Activated CD8-positive, alpha-beta T cell treated with anti-CD3 and anti-CD28 coated beads, Interleukin-2, amount 10 ng/mL, durations not matched to agents 7 days and 5 days (primary cell): ENCODE measurements around the gene ZFPL1. TPM values are rescaled to one million over a fixed set of nuclear protein-coding genes. Genes with fewer than 3 reads are reported as not detected.

Experiments used
- ATAC-seq: fragments of 150-1000 bp; cut with Tn5 transposase; one replicate; pipeline ENCODE4 v1.10.0; 2021; ENCODE audit warnings: moderate library complexity
- CTCF ChIA-PET: fragments of 350-600 bp; sonication (Branson Sonifier 250); formaldehyde crosslinking; loops from one replicate; lab custom pipeline; 2021; ENCODE audit warnings: antibody characterized with exemption; lab: Charles Lee
- POLR2A ChIA-PET: fragments of 350-600 bp; sonication (Branson Sonifier 250); formaldehyde crosslinking; loops from one replicate; lab custom pipeline; 2021; ENCODE audit warnings: antibody characterized with exemption; lab: Charles Lee
- DNase-seq: peaks from one replicate; pipeline ENCODE4 v3.0.0-alpha.2; 2020
- H3K27ac Mint-ChIP-seq: one replicate; pipeline ENCODE4 v1.8.0; 2021; ENCODE audit warnings: mild to moderate bottlenecking, mixed read lengths
- H3K27me3 Mint-ChIP-seq: one replicate; pipeline ENCODE4 v1.8.0; 2021; ENCODE audit warnings: low read depth, mixed read lengths
- H3K36me3 Mint-ChIP-seq: one replicate; pipeline ENCODE4 v1.8.0; 2021; ENCODE audit warnings: low read depth, mixed read lengths
- H3K4me1 Mint-ChIP-seq: one replicate; pipeline ENCODE4 v1.8.0; 2021; ENCODE audit warnings: low read depth, mixed read lengths
- H3K4me3 Mint-ChIP-seq: one replicate; pipeline ENCODE4 v1.8.0; 2021; ENCODE audit warnings: mild to moderate bottlenecking, mixed read lengths
- H3K9me3 Mint-ChIP-seq: one replicate; pipeline ENCODE4 v1.8.0; 2022; ENCODE audit warnings: mixed read lengths; ENCODE audit not compliant: insufficient read depth
- total RNA-seq, 2 experiments: library from RNA; stranded (reverse); gene quantifications; one replicate each; pipeline ENCODE4 v1.2.3, GENCODE V29; 2021

Gene ZFPL1
- total RNA-seq, 2 experiments from 2014 or later, result 28.0 to 28.8 TPM

- peaks cover 43% of the 10 kb centered on the region for H3K36me3 Mint-ChIP-seq
Measured at GRCh38 chr11:65131417-65131776, 47.4 kb downstream of the ZFPL1 start.

GRCh38 chr11:65131895-65132237, 47.8 kb downstream of the ZFPL1 start:
- ChIA-PET POLR2A (interaction anchor here (0.8 kb wide), 1 partner anchor 11 kb away, joined by 3 read pairs; no protein-coding TSS in a partner anchor), CTCF (interaction anchor here (1.6 kb wide), 1 partner anchor 14 kb away, joined by 7 read pairs; the partner anchor contains the start of gene ZNHIT2)
- Mint-ChIP-seq H3K9me3 (no peaks in the 10 kb centered on the region), H3K4me3 (no peak overlapping the region), H3K27me3 (no peaks in the 10 kb centered on the region), H3K27ac (no peak overlapping the region), H3K4me1 (peaks cover 29% of the 10 kb centered on the region), H3K36me3 (peaks cover 40% of the 10 kb centered on the region)
- DNase-seq, result no peak
- no peak for ATAC-seq

More at GRCh38 chr11:65131417-65131776, 47.4 kb downstream of the ZFPL1 start:
- Mint-ChIP-seq H3K4me3 (no peak overlapping the region), H3K27ac (no peak overlapping the region), H3K9me3 (no peaks in the 10 kb centered on the region), H3K27me3 (no peaks in the 10 kb centered on the region), H3K4me1 (peaks cover 26% of the 10 kb centered on the region)
- no peak for ATAC-seq
- no peak for DNase-seq
- POLR2A ChIA-PET, result interaction anchor here (0.8 to 1.5 kb wide), 2 partner anchors 9 to 11 kb away, joined by 3 to 6 read pairs; partner anchors contain the start of genes FAU and MRPL49
- CTCF ChIA-PET, result interaction anchor here (1.6 kb wide), 1 partner anchor 13 kb away, joined by 7 read pairs; the partner anchor contains the start of gene ZNHIT2

- H3K4me1 Mint-ChIP-seq, result peaks cover 29% of the 10 kb centered on the region
- peak overlapping the region; percentile 100 for H3K27ac Mint-ChIP-seq
- ATAC-seq (no peak), DNase-seq (no peak)
- no peaks in the 10 kb centered on the region for H3K27me3 Mint-ChIP-seq
- H3K9me3 Mint-ChIP-seq, result no peaks in the 10 kb centered on the region
- peak overlapping the region; percentile 99 for H3K4me3 Mint-ChIP-seq
- ChIA-PET CTCF (interaction anchor here (1.8 kb wide), 1 partner anchor 10 kb away, joined by 5 read pairs; the partner anchor contains the start of genes FAU and MRPL49), POLR2A (interaction anchor here (1.4 kb wide), 1 partner anchor 10 kb away, joined by 4 read pairs; the partner anchor contains the start of genes FAU and MRPL49)
- peaks cover 36% of the 10 kb centered on the region for H3K36me3 Mint-ChIP-seq
Measured at GRCh38 chr11:65132238-65132987, 48.4 kb downstream of the ZFPL1 start.

GRCh38 chr11:65132988-65133700, 49.1 kb downstream of the ZFPL1 start:
- Mint-ChIP-seq H3K27ac (peak overlapping the region; percentile 100), H3K27me3 (no peaks in the 10 kb centered on the region), H3K4me3 (peak overlapping the region; percentile 99), H3K36me3 (peaks cover 36% of the 10 kb centered on the region), H3K9me3 (no peaks in the 10 kb centered on the region), H3K4me1 (peaks cover 29% of the 10 kb centered on the region)
- DNase-seq (peak; percentile 71), ATAC-seq (peak; percentile 12)
- ChIA-PET POLR2A (interaction anchor here (1.0 to 1.4 kb wide), 2 partner anchors 11 to 19 kb away, joined by 3 to 4 read pairs; partner anchors contain the start of genes FAU and MRPL49), CTCF (interaction anchor here (0.6 to 1.8 kb wide), 4 partner anchors 11 to 197 kb away, joined by 3 to 5 read pairs (median 4); partner anchors contain the start of genes FAU and MRPL49)

- POLR2A ChIA-PET, result interaction anchor here (0.5 to 1.9 kb wide), 4 partner anchors 10 to 442 kb away, joined by 3 to 4 read pairs (median 4); partner anchors contain the start of genes FAU and MRPL49
- DNase-seq (no peak), ATAC-seq (peak; percentile 1)
- peak overlapping the region; percentile 100 for H3K27ac Mint-ChIP-seq
- H3K4me1 Mint-ChIP-seq, result peaks cover 29% of the 10 kb centered on the region
- CTCF ChIA-PET, result interaction anchor here (0.6 to 1.8 kb wide), 4 partner anchors 11 to 196 kb away, joined by 3 to 5 read pairs (median 4); partner anchors contain the start of genes FAU and MRPL49
- H3K27me3 Mint-ChIP-seq, result no peaks in the 10 kb centered on the region
- peak overlapping the region; percentile 99 for H3K4me3 Mint-ChIP-seq
- no peaks in the 10 kb centered on the region for H3K9me3 Mint-ChIP-seq
- H3K36me3 Mint-ChIP-seq, result peaks cover 32% of the 10 kb centered on the region
Measured at GRCh38 chr11:65133724-65134123, 49.7 kb downstream of the ZFPL1 start.

- Mint-ChIP-seq H3K27ac (peak within 1 kb of the TSS; percentile 100), H3K36me3 (peaks cover 32% of the 10 kb centered on the region), H3K27me3 (no peaks in the 10 kb centered on the region), H3K4me3 (peak within 1 kb of the TSS; percentile 99), H3K4me1 (peaks cover 29% of the 10 kb centered on the region), H3K9me3 (no peaks in the 10 kb centered on the region)
- ATAC-seq, result peak; percentile 79
- DNase-seq, result peak; percentile 92
- POLR2A ChIA-PET, result interaction anchor here (0.5 to 2.3 kb wide), 26 partner anchors 10 to 441 kb away, joined by 3 to 31 read pairs (median 4); partner anchors contain the start of genes ARL2, CAPN1, FAU and MEN1
- CTCF ChIA-PET, result interaction anchor here (0.9 to 2.8 kb wide), 13 partner anchors 12 to 418 kb away, joined by 3 to 19 read pairs (median 5); partner anchors contain the start of genes CAPN1, FAU, MRPL49 and TM7SF2
Measured at GRCh38 chr11:65134240-65134951, 50.4 kb downstream of the ZFPL1 start, which contains the start of gene SYVN1. Gene SYVN1 (minus strand): TSS chr11:65134519. CDS start chr11:65133601, 918 bp downstream.

GRCh38 chr11:65134952-65135632, 51.1 kb downstream of the ZFPL1 start:
- no peaks in the 10 kb centered on the region for H3K9me3 Mint-ChIP-seq
- ATAC-seq (peak; percentile 89), DNase-seq (peak; percentile 93)
- peak overlapping the region; percentile 100 for H3K27ac Mint-ChIP-seq
- ChIA-PET CTCF (interaction anchor here (0.7 to 2.8 kb wide), 16 partner anchors 9 to 417 kb away, joined by 3 to 19 read pairs (median 4); partner anchors contain the start of genes CAPN1, CDC42EP2, DPF2 and FAU), POLR2A (interaction anchor here (0.6 to 2.3 kb wide), 25 partner anchors 10 to 362 kb away, joined by 3 to 31 read pairs (median 4); partner anchors contain the start of genes ARL2, CAPN1, FAU and MEN1)
- H3K27me3 Mint-ChIP-seq, result peaks cover 2% of the 10 kb centered on the region
- peaks cover 30% of the 10 kb centered on the region for H3K36me3 Mint-ChIP-seq
- H3K4me3 Mint-ChIP-seq, result peak overlapping the region; percentile 99
- H3K4me1 Mint-ChIP-seq, result peaks cover 29% of the 10 kb centered on the region

- H3K36me3 Mint-ChIP-seq, result peaks cover 28% of the 10 kb centered on the region
- ChIA-PET CTCF (interaction anchor here (0.7 to 2.8 kb wide), 18 partner anchors 8 to 417 kb away, joined by 3 to 19 read pairs (median 4); partner anchors contain the start of genes CAPN1, CDC42EP2, DPF2 and FAU), POLR2A (interaction anchor here (0.6 to 2.3 kb wide), 23 partner anchors 11 to 362 kb away, joined by 3 to 31 read pairs (median 4); partner anchors contain the start of genes ARL2, CAPN1, FAU and MRPL49)
- peaks cover 29% of the 10 kb centered on the region for H3K4me1 Mint-ChIP-seq
- peak overlapping the region; percentile 99 for H3K4me3 Mint-ChIP-seq
- DNase-seq, result no peak
- H3K27ac Mint-ChIP-seq, result peak overlapping the region; percentile 100
- ATAC-seq, result no peak
- peaks cover 5% of the 10 kb centered on the region for H3K27me3 Mint-ChIP-seq
- H3K9me3 Mint-ChIP-seq, result no peaks in the 10 kb centered on the region
Measured at GRCh38 chr11:65135633-65136145, 51.7 kb downstream of the ZFPL1 start.

GRCh38 chr11:65136515-65137096, 52.6 kb downstream of the ZFPL1 start:
- peaks cover 5% of the 10 kb centered on the region for H3K27me3 Mint-ChIP-seq
- H3K4me1 Mint-ChIP-seq, result peaks cover 29% of the 10 kb centered on the region
- ATAC-seq (no peak), DNase-seq (no peak)
- H3K36me3 Mint-ChIP-seq, result peaks cover 20% of the 10 kb centered on the region
- peak overlapping the region; percentile 47 for H3K4me3 Mint-ChIP-seq
- CTCF ChIA-PET, result interaction anchor here (1.0 to 2.8 kb wide), 8 partner anchors 11 to 193 kb away, joined by 4 to 19 read pairs (median 7); partner anchors contain the start of genes CAPN1, CDC42EP2, TM7SF2 and ZNHIT2
- no peaks in the 10 kb centered on the region for H3K9me3 Mint-ChIP-seq
- POLR2A ChIA-PET, result interaction anchor here (0.6 to 2.3 kb wide), 5 partner anchors 12 to 76 kb away, joined by 3 to 31 read pairs (median 4); partner anchors contain the start of genes CAPN1, FAU and MRPL49
- H3K27ac Mint-ChIP-seq, result no peak overlapping the region
